Stimulated activated CD4-positive, alpha-beta T cell treated with anti-CD3 and anti-CD28 coated beads, TNF-alpha, amount 100 ng/mL, for 1 hour (primary cell): Measurements from ENCODE around the gene E2F4.

Experiments
- DNase-seq, 3 donors: peaks; one replicate each; pipeline ENCODE4 v3.0.0-alpha.2; 2020; ENCODE audit warnings: low read depth in 3 of 3, low spot score in 1 of 3

The E2F4 gene

DNA sequence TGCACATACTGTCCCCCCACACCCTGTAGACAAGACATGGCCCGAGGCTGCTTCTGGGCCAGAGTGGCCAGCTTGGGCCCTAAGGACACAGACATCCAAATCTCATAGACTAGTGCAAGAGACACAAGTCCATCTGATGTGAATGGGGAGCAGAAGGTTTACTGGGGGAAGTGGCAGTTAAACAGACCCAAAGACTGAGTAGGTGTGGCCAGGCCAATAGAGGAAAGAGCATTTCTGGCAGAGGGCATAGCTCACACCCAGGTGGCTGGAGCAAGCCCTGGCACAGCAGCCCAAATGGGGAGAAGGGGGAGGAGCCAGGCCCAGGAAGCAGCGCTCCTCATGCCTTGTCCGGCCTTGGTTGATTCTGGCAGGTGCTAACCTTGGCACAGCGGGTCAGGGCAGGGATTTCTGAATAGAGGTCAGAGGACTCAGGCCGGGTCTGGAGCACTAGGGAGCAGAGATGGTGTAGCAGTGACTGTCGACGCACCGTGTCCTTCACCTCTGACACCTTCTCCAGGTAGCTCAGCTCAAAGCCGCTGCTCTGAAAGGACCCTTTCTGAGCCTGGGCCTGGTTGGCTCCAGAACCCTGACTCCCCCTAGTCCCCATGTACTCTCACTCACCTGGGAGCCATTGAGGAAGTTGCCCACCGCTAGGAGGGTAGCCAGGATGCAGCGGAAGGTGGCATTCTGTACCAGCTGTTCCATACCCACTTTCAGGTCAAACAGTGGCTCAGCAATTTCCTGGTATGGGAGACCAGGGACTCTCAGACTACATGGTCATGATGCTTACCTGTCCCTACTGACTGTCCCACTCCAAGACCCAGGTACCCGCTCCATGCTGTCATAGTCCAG lies 39.1 kb downstream of the E2F4 start:
- no peak for DNase-seq

DNA sequence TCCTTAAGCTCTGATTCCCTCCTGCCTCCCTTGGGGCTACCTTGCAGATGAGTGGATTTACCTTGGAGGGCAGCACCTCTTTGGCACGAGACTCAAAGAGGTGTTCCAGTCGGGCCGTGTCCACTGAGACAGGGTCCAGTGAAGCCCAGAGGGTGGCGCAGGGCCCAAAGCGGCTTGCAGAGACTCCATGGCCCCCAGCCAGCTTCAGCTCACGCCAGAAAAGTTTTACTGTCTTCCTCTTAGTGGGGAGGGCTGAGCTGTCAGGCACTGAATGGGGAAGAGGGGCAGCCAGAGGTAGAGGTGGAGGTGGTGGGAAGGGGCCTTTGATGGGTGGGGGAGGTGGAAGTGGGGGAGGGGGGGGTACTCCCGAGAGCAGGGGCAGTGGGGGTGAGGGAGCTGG lies 41.6 kb downstream of the E2F4 start:
- DNase-seq: no peak

DNA sequence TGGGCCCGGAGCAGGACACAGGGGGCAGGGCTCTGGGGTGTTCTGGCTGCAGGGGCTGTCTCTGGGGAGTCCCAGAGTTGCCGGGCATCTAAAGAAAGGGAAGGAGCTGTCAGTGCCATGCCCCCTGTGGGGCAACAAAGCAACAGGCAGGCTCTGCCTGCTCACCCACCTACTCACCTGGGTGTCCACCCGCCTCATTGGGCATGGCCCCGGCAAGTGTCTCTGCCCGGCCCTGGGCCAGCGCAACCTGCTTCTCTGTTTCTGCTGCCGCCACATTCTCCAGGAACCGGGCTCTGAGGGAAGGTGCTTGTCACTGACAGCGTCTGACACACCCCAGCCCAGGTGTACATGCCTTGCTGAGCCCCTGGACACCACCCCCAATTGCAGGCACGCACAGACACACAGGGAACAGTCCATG lies 42.2 kb downstream of the E2F4 start:
- DNase-seq: no peak

DNA sequence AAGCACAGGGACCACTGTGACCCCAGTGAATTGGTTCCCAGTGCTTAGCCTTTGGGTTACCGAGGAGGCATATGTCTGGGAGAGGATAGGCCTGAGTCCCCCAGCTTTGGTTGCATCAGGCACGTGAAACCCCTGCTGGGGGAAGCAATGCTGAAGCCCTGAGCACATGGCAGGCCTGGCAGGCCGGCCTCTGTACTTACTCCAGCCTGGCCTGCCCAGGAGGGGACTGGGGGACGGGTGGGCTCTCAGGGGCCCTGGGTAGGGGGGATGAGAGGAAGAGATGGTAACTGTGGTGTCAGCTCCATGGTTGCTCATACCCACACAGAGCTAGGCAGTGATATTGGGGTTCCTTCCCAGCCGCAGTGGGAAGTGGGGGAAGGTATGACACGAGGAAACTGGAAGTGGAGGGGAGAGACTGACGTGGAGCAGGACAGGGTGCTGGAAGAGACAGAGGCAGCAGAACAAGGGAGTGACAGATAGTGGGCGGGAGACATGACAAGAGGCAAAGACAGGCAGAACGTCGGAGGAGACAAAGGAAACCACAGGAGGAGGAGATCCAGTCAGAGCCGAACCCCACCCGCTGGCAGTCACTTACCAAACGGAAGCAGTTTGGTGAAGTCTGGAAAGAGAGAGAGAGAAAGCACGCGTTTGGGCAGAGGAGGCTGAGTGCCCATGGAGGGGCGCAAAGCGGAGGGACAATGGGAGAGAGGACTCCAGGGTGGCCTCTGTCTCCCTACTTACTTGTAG lies 44.0 kb downstream of the E2F4 start:
- DNase-seq: peak in 1 of 3 donors; percentile 33

DNA sequence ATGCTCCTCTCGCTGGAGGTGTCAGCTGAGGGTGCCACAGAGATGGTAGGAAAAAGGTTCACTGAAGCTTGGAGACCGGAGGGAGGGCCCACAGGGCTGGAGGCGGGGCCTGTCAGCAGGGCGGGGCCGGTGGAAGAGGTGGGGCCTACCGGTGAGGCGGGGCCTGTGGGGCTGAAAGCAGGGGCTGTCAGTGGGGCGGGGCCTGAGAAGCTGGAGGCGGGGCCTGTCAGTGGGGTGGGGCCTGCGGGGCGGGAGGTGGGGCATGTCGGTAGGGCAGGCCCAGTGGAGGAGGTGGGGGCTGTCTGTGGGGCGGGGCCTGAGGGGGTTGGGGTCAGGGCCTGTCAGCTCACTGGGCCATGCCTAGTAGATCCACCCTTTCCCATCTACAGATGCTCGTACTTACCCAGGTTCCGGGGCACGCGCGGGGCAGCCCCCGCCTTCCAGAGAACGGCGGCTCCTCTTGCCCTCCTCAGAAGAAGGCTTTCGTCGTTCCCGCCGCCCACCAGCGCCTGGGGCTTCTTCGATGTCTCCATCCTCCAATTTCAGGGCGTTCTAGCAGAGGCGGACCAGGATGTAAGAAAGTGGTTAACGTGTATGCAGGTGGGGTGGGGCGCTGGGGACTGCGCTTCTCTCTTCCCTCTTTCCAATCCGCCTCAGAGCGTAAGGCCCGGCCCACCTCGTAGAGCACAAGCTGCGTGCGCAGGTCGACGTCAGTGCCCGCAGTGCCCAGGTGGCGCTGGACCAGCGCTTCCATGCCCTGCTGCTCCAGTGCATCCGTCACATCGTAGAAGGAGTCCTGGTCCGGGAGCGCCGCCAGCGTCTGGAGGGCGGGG lies 44.8 kb downstream of the E2F4 start:
- peak; percentile 39 to 64 (median 45) for DNase-seq

DNA sequence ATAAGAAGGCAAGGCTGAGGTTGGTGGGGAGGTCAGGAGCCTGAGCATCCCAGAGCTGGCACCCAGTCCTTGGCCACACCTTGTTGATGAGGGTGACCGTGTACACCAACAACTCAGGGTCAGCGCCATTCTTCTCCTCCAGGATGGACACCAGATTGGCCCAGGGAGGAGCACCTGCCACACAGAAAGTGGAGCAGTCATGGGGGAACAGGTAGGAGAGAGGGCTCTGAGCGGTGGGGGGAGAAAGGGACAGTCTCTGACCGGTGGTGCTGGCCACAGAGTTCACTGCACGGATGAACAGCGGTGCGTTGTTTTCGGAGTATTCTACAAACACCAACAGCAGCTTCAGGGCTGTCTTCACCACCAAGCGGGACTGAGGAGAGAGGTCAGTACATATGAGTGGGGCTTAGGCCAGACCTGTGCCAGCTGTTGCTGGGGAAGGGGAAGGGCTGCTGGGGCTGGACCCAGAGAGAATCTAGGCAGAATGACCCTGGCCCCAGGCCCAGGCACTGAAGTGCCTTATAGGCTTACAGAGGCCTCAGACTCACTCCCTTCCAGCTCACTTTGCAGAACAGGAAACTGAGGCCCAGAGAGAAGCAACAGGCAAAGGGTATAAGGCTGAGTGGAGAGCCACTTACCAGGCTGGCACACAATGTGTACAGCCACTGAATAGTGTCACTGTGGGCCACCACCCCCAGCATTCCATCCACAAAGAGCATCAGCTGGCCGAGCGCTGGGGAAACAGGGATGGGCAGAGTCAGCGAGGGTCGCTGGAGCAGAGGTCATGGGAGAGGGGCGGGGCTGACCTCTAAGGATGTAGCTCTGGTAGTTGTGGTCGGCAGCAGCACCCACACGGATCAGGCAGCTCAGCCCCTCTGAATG lies 45.7 kb downstream of the E2F4 start:
- no peak for DNase-seq

DNA sequence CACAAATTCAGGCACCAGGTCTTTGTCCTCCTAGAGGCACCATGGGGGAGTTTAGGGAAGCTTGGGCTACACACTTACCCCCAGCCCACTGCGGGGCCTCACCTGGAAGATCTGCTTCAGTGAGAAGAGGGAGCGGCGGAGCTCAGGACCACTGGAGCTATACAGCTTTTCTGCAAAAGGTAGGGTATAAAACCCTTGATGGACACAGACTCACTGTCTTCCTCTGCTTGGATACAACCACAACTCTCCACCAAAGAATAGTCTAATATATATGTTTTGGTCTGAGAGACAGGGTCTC lies 46.3 kb downstream of the E2F4 start:
- DNase-seq: no peak

DNA sequence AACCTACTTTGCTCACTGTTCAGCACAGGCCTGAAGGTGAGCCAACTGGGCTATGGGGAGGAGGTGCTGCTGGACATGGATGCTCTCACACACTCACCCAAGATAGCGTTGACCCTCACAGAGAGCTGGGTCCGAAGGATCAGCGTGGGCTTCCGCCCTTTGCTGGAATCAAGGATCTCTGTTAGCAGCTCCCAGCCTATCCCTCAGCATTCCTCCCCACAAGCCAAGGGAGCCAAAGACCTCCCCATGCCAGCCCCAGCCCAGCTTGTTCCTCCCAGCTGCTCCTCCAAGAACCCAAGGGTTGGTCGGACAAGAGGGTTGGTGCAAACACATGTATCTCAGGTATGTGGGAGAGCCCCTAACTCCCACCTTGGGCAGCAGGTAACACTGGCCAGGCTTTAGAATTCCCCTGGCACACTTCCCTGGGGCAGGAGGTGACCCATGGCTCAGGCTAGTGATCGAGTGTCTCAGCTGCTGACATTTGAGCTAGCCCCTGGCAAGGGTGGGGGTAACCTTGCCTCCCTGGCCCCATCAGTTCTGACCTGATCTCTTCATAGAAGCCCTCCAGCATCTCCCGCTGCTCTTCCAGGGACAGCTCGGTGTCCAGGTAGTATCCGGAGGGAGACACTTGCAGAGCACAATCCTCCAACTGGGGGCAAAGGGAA lies 47.0 kb downstream of the E2F4 start:
- no peak for DNase-seq

DNA sequence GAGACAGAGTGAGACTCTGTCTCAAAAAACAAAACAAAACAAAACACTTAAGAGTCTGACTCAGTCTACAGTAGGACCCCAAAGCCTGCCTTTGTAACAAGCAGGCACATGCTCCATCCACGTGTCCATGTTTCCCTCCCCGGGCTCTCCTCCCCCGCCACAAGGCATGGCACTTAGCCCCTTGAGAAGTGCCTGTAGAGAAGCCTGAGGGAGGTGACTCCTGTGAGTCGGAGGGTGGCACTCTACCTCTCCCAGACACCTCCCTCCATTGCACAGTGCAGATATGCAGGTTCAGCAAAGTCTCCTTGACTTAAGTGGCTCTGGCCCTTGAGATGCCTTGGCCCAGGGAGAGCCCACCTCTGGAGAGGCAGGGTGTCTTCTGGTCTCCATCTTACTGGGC lies 48.6 kb downstream of the E2F4 start:
- no peak for DNase-seq

DNA sequence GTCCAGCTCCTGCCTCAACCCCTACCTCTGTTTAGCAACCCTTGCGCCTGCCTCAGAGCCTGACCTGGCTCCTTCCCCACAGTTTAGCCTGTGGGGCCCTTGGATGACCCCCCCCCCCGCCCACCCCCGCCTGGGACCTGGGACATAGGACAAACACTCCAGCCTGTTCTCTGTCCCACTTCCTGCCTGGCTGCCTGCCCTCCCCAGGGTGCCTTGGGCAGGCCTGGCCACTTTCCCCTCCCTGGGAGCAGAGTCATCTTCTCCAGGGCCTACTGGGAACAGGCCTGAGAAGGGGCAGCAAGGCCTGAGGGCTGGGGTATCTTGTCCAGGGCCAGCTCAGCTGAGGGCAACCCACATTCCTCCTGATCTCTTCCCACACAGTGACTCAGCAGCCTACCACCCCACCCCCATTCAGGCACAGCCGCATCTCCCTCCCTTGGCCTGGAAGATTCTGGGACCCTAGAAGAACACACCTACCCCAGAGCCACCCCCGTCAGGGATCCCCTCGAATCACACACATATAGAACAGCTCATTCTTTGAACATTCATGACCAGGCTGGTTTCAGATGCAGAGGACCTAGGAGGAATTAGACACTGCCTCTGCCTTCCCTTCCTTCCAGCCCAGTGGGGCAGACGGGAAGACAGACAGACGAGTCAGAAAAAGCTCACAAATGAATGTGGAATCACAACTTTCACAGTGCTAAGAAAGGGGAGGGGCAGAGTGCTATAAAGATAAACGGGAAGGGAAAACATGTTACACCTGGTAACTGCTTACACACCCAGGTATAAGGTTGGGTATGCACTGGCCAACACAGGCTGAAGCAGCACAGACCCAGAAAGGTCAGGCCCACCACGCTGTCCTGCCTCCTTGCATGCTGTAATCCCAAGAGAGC lies 49.3 kb downstream of the E2F4 start:
- no peak for DNase-seq

DNA sequence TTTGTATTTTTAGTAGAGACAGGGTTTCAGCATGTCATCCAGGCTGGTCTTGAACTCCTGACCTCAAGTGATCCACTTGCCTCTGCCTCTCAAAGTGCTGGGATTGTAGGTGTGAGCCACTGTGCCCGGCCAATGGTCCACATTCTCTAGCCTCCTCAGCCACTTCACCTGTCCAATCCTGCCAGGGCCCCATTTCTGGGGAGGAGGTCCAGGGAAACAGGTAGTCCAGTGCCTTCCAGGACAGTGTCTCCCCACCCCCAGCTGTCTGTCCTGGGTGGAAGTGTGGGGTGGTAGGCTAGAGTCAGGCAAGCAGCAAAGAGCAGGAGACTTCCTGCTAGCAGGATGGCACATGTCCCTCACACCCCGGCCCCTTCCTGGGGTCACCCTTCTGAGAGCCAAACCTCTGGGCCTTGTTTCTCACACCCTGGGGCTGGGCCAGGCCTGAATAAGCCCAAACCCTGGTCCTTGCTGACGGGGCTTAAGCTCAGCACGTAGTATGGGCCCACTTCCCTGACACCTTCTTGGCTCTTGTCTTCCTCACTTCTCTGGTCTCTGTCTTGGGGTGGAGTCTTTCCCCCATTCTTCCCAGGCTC lies 50.3 kb downstream of the E2F4 start:
- DNase-seq: no peak

DNA sequence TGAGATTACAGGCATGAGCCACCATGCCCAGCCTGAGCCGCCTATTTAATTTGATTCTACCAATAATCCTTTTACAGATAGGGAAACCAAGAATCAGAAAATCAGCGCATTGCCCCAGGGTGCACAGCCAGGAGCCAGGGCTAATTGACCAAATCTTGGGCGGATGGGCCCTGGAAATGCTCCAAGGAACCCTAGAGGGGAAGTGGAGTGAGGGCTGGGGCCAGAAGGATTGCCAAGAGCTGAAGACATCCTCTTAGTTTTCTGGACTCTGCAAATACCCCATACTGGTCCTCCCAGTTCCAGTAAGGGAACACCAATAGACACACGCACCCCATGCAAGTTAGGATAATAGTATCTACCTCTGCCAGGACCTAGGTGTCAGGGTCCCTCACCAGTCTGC lies 51.5 kb downstream of the E2F4 start:
- no peak for DNase-seq

DNA sequence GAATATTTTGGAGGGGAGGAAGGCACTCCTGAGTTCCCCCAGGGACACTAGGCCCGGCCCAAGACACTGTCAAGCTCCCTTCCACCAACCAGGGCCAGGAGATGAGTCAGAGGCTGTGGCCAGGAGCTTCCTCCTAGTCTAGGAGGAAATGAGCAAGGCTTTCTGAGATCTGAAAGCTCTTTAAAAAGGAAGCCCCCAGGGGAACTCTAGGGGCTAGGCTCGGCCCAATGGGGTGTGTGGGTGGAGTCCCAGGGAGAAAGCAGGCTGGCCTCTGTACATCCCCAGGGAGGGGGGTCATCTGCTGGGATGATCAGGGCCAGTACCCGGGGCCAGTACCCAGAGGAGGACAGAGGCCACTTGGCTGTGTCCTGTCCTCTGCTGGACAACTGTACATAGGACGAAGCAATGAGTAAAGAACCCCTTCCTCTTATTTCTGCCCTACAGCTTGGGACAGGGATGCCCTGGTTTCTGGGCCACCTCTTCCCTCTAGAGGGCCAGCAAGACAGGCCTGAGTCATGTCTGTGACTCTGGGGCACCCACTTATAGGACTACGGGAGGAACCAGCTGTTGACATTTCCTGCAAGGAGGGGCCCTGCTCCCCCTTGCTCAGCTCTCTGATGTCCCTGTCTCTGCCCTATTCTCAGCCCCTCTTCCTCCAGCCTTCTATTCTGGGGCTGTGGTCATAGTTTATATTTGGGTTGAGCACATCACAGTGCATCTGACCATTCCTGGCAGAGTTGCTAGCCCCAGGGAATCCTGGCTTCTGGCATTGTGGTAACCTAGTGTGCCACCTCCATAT lies 52.6 kb downstream of the E2F4 start:
- peak; percentile 49 to 70 (median 61) for DNase-seq

DNA sequence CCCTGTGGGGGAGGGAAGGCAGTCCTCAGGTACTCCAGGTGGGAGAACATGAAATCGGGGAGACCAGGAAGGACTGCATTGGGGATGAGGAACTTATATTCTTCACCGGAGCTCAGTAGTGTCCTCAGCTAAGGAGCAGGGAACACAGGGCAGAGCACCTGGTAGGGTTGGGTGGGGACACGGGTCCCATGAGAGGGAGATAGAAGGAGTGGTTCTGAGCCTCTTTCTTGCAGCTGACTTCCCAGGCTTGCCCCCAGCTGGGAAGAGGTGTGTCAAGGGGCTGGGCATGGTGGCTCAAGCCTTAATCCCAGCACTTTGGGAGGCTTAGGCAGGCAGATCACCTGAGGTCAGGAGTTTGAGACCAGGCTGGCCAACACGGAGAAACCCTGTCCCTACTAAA lies 53.2 kb downstream of the E2F4 start:
- DNase-seq: no peak

DNA sequence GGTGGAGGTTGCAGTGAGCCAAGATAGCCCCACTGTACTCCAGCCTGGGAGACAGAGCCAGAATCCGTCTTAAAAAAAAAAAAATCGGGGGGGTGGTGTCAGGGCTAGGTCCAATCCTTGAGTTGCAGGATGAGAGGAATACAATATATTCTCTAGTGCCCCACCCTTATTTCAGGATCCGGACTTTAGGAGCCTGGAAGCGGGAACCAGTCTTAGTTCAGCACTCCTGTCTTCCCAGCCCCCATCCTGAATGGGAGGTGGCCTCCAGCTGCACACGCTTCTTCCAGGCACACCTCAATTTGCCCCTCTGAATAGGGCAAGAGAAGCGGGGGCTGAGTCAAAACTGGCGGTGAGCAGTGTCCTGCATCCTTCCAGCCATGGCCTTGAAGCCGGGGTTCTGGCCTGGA lies 53.7 kb downstream of the E2F4 start:
- DNase-seq: no peak

DNA sequence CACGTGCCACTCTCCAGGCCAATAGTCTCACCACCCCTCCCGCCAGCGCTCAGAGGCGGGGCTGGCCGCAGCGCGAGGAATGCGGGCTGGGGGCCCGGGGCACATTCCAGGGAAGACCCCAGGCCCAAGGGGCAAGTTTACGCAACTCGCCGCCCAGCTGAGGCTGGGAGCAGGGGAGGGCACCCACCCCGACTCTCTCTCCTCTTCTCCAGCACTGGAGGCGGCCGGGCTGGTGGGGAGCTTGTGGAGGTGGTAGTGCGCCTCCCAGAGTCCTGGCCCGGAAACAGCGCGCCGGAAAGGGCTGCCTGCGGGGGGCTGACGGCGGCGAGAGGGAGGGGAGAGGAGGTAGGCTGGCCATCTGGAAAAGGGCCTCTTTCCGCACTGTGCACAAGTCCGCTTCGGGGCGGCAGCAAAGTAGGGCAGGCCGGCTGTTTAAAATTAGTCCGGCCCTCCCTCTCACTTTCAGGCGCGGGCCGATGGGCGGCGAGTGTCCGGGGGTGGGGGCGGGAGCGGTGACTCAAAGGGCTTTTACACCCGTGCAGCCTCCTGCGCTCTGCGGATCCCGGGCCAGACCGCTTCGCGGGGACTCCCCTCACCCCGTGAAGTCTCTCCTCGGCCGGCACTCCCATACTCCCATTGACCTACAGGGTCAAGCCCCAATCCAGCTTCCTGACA lies 54.3 kb downstream of the E2F4 start:
- no peak for DNase-seq

DNA sequence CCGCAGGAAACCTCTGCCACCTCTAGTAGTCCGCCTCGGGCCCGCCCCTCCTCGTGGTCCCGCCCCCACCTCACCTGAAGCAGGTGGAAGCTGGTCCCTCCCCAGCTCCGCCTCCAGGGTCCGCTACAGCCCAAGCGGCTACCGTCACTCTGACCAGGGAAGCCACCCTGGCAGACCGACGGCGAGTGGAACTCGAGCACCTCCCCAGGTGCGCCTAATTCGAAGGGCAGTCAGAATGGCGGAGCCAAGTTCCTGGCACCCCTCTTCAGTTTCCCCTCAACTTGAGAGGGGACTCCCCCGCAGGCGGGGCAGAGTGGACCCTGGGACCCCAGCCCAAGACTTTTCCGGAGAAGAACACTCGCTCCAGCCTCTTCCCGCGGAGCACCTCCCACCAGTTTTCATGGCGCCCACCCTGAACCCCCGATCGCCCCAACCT lies 54.8 kb downstream of the E2F4 start:
- no peak for DNase-seq
